ENCODE data around the gene PPP6R2.

PPP6R2 gene, protein sequence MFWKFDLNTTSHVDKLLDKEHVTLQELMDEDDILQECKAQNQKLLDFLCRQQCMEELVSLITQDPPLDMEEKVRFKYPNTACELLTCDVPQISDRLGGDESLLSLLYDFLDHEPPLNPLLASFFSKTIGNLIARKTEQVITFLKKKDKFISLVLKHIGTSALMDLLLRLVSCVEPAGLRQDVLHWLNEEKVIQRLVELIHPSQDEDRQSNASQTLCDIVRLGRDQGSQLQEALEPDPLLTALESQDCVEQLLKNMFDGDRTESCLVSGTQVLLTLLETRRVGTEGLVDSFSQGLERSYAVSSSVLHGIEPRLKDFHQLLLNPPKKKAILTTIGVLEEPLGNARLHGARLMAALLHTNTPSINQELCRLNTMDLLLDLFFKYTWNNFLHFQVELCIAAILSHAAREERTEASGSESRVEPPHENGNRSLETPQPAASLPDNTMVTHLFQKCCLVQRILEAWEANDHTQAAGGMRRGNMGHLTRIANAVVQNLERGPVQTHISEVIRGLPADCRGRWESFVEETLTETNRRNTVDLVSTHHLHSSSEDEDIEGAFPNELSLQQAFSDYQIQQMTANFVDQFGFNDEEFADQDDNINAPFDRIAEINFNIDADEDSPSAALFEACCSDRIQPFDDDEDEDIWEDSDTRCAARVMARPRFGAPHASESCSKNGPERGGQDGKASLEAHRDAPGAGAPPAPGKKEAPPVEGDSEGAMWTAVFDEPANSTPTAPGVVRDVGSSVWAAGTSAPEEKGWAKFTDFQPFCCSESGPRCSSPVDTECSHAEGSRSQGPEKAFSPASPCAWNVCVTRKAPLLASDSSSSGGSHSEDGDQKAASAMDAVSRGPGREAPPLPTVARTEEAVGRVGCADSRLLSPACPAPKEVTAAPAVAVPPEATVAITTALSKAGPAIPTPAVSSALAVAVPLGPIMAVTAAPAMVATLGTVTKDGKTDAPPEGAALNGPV

DNA sequence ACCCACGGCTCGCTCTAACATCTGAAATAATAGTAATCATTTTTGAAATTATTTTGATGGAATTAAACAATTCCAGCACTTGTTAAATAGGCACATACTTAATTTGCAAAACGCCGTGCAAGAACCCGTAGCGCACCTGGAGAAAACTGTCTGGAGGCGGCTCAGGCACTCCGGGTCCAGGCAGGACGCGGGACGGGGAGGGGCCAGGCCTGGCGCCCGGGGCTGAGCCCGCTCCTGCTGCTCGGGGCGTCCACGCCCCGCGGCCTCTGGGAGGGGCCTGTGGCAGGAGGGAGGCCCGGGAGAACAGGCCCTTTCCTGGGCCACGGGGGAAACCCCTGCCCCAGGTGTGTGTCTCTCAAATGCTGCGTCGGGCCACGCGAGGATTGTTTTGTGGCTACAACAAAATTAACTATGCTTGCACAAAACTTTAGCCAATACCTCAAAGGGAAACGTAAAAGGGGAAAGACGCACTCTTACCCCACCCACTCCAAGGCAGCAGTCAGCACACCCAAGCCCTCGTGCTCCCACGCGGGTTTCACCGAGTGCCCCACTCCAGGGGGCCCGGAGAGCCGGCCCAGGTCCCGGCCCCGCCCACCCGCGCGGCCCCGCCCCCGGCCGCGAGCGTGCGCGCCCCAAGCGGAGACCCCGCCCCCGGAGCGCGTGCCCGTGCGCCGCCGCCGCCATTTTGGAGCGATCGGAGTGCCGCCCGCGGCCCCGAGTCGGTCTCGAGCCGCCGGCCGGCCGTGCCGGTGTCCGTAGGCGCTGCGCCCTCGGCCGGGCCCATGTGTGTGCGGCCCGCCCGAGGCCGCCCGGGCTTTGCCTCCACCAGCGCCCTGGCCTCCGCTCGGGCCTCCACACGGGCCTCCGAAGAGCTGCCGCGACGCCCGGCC is at the start of gene PPP6R2:
Gene PPP6R2, plus strand, starts transcription at position 677 of the 890 bp plus-strand sequence. CDS start 50,582 bp downstream, outside the sequence.
- DNase-seq (ENCODE audit: low read depth in 2 of 2), result peak; percentile 82 to 83

- no peak for DNase-seq (ENCODE audit: low read depth in 2 of 2)
Observed at GRCh38 chr22:50293441-50294318, 49.4 kb upstream of the PPP6R2 start.

GRCh38 chr22:50294319-50294656 is 48.8 kb upstream of the PPP6R2 start:
- no peak for DNase-seq (ENCODE audit: low read depth in 2 of 2)

DNA sequence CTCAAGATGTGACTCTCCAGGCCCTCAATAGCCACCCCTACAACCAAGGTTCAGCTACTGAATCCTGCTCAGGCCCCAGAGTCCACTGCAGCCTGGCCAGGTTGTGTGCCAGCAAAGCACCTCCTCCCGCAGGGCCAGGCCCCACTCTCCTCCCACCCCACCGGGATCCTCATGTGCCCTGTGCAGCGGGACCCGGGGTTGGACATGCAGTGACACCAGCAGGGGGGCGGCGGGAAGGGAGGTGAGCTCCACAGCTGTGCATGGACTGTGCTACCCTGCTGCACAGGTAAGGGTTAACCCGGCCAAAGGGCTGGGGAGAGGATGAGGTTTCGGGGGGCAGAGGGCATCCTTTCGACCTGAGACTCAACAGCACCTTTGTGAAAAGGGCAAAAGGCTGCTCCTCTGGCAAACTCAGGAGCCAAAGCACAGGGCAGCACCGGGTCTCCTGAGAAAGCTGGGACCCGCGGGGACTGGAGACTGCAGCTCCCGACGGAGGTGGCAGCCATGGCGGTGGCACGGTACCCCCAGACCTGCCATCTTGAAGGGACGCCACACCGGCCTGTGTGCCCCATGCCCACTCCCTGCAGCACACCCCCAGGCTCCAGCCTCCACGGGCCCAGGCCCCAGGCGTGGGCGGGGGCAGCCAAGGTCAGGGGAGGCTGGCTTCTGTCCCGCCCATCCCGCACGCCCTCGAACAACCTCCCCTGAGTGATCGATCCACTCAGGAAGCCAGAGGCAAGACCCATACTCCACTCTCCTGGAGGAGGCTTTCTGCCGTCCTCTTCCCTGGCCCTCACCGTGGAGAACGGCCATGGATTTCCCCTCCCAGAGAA is 46.3 kb upstream of the PPP6R2 start:
- no peak for DNase-seq (ENCODE audit: low read depth in 2 of 2)

DNA sequence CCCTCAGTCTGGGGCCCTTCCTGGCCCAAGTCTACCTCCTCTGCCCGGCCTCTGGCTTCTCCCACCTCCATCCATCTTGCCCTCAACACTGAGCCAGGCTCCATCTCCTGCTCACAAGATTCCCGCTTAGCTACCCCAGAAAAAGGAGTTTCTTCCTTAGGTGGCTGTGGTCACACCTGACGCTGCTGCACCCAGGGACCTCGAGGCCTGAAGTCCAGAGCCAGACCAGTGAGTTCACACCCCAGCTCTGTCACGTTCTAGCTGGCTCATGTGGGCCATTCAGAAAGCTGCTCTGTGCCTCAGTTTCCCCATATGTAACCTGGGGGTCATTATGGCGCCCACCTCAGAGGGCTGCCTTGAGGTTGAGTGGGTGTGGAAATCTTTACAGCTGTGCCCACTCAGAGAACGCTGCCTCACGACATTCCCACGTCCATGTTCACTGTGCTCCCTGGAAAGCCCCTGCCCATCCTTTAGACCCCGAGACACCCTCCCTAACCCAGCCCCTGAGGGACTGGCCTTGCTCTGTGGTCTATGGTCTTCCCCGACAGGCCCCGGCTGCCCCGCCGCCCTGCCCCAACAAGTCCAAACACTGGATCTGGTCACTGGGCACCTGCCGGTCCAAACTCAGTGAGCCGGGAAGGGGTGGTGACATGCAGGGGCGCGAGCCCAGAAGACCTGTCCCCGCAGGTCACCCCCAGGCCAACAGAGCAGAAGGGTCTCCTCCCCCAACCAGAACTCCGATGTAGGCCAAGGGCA is 45.4 kb upstream of the PPP6R2 start:
- DNase-seq (ENCODE audit: low read depth in 2 of 2), result no peak

GRCh38 chr22:50298266-50298637 is 44.9 kb upstream of the PPP6R2 start:
- DNase-seq (ENCODE audit: low read depth in 2 of 2), result no peak

DNA sequence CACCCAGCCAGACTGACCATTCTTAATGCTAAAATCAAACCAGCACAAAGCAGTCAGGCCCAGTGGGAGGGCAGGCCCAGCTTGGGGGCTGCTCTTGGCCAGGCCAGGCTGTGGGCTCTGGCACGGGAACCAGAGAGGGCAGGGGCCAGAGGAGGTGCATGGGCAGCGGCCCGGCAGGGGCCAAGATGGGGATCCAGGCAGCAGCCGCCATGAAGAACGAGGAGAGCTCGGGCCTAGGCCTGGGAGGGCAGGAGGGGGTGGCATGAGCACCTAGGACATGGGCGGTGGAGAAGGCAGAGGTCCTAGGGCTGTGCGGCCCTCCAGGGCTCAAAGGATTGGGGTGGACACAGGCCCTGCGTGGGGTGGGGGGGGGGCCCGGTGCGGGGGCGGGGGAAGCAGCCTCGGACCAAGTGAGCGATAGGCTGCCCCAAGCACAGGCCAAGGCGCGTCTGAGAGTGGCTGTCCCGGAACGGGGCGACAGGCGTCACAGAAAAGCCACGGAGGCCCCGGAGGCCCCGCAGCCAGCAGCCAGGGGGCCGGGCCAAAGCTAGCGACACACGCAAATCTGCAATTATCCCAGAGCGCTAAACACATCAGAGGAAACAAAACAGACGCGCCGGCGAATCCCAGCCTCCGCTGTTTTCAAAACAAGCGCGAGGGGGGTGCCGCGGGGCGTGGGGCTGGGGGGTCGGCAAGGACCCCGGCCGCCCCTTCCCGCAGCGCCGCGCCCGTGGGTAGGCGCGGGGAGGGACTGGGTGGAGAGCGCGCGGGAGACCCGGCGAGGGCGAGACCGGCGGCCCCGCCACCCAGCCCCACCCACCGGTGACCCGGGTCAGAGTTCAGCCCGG is 44.0 kb upstream of the PPP6R2 start:
- DNase-seq (ENCODE audit: low read depth in 2 of 2), result no peak

DNA sequence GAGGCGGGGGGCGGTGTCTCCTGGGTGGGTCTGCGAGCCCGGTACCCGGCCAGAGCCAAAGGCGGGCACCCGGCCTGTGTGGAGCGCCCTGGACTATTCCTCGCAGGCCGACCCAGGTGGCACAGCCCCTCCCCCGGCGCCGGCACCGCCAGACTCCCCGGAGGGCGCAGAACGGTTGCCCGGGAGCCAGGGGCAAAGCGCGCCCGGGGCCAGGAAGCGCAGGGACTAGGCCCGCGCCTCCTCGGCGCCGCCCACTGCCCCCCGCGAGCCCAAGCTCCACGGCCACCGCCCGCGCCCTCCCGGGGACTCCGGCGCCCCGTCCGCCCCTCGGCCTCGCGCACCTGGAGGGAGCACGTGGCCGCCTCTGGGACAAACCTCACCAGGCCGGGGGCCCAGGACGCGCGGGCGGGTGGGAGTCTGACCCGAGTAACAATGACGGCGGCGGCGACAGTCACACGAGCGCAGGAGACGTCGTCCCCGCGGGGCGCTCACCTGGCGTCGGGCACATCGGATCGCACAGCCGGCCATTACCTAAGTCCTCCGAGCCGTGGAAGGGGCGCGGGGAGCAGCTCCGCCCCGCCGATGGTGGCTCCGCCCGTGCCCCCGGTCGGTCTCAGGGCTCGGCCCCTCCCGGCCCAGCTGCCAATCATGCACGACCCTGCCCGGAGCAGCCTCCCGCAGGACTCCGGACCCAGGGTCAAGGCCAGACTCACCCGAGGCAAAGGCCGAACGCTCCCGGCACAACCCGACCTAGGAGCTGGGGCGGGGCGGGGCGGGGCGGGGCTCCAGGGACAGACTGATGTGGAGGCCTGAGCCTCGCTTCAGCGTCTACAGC is 43.1 kb upstream of the PPP6R2 start:
- DNase-seq (ENCODE audit: low read depth in 2 of 2), result no peak

DNA sequence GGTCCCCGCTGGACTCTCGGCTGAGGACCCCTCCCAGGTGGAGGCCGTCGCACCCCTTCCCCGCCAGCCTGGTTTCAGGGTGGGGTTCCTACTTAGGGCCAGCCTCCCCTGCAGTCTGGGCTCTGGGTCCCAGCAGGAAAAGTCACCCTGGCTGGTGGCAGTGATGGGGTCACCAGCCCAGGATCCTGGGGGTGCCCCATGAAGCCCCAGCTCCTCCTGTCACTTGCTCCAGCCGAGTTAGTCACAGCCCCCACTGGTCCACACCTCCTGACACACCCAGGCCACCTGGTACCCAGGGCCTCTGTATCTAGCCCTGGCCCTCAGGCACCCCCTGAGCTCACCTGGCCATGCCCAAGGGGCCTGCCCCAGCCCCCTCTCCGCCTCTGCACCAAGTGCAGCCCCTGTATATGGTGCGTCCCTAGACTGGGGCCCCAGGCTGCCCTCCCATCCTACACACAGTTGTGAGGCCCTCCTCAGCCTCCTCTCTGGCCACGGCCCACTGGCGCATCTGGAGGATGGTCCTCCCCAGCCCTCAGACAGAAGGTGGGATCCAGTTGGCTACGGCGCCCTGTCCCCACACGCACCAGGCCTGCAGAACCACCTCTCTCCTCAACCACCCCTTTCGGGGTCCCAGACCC is 42.4 kb upstream of the PPP6R2 start:
- no peak for DNase-seq (ENCODE audit: low read depth in 2 of 2)

DNA sequence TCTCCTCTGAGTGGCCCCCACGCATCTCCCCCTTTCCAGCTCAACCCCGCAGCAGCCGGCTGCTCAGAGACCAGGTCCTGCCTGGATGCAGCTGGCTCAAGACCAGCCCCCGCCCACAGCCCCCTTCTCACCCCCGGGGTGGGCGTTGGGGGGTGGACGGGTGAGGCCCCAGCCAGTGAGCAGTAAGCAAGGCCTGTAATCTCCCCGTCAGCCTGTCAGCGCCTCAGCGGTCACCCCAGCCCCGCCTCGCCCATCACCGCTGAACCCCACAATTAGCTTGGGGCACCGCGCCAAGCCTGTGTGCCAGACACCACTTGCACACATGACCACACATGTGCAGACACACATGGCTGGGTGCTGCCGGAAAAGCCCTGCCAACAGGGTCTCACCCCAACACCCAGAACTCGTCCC is 41.5 kb upstream of the PPP6R2 start:
- DNase-seq (ENCODE audit: low read depth in 2 of 2), result no peak

DNA sequence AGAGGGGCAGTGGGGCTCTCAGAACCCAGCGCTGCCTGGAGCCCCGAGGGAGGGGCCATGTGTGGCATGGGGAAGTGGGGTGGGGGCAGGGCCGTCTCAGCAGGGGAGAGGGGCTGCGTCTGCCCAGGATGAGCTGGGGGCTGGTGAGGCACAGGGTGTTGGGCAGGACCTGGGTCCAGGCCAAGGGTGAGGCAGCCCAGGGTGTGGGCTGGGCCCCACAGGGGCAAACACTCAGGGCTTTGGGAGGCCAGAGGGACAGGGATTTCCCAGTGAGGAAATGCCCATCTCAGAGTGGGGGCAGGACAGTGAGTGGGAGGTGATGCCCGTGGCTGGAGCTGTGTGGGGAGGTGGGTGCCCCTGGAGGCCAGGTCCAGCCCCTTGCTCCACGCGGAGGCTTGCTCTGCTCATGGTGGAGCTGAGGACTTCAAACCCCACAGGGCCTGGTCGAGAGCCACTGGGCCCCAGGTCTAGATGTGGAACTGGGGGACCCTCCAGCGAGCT is 41.0 kb upstream of the PPP6R2 start:
- DNase-seq (ENCODE audit: low read depth in 2 of 2), result no peak

DNA sequence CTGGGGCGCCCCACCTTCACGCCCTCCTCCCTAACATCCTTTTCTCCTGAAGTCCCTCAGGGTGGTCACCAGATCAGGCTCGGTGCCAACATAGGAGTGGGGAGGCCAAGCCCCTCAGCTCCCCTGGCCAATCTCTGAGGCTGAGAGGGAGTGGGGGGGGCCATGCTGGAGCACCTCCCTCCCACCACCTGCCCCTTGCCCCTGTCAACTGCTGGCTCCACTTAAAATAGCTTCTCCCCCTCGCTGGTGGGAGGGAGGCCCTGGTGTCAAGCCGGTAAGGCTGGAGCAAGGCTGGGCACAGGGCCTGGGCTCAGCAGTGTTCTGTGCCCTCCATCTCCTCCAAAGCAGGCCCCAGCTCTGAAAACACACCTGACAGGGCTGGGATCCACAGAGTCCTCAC is 40.6 kb upstream of the PPP6R2 start:
- DNase-seq (ENCODE audit: low read depth in 2 of 2), result no peak

DNA sequence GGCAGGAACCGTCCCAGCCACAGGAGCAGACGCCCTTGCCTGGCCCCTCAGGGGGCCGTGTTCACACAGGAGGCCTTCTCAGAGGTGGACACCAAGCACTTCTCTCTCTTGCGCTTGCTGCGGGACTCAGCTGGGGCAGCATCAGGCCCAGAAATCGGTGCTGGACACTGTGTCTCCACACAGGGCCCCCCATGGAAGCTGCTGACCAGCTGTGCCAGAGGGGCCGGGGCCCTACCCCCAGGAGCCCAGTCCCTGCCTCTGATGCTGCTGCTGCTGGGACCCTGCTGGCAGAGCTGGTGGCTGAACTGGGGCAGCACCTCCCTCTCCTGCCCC is 39.6 kb upstream of the PPP6R2 start:
- no peak for DNase-seq (ENCODE audit: low read depth in 2 of 2)

- no peak for DNase-seq (ENCODE audit: low read depth in 2 of 2)
Observed at GRCh38 chr22:50303848-50304527, 39.1 kb upstream of the PPP6R2 start.

DNA sequence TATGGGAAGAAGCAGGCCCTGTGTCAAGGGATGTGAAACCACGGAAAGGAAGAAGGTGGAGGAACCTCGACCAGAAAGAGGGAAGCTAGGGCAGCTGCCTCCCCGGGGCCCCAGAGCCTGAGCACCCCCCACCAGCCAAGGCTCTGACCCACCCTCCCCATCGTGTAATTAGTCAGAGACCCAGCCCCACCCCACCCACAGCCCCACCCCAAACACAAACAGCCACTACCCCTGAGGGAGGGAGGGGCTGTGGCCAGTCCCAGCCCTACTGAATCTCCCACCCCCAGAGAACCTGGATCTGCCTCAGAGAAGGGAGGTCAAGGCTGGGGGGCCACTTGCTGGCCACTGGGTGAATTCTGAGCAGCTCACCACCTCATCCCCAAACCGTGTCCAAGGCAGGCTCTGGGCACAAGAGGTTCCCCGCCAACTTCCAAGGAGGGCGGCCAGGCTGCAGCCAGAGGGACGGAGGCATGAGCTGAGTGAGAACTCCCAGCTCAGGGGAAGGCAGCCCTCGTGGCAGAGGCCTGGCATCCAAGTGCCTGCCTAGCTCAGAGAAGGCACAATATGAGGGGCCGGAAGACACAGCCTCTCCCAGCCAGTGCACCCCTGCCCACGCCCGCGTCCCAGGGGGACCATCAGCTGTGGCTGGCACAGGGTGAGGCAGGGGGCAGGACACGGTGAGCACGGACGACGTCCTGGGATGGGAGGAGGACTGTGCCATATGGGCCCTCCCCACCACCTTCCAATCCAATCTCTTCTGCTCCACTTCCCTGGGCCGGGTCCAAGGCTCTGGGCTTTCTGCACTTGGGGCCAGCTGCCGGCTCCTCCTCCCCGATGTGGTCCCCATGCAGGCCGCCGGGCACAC is 38.4 kb upstream of the PPP6R2 start:
- no peak for DNase-seq (ENCODE audit: low read depth in 2 of 2)
